ENCODE measurements around the gene NLRP5.

DNA sequence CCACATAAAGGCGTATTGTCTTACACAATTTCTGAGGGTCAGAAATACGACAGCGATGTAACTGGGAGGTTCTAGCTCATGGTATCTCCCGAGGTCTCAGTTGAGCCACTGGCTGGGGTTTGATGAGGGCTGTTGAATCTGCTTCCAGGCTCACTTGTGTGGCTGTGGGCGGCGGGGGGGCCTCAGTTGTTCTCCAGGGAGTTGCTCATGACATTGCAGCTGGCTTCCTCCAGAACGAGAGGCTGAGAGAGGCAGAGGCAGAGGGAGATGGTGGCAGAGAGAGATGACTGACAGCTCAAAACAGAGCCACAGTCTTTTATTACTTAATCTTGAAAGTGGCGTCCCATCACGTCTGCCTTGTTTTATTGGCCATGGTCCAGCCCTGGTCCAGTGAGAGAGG is 6.2 kb upstream of the NLRP5 start:
- TF ChIP-seq, protein P1, sequence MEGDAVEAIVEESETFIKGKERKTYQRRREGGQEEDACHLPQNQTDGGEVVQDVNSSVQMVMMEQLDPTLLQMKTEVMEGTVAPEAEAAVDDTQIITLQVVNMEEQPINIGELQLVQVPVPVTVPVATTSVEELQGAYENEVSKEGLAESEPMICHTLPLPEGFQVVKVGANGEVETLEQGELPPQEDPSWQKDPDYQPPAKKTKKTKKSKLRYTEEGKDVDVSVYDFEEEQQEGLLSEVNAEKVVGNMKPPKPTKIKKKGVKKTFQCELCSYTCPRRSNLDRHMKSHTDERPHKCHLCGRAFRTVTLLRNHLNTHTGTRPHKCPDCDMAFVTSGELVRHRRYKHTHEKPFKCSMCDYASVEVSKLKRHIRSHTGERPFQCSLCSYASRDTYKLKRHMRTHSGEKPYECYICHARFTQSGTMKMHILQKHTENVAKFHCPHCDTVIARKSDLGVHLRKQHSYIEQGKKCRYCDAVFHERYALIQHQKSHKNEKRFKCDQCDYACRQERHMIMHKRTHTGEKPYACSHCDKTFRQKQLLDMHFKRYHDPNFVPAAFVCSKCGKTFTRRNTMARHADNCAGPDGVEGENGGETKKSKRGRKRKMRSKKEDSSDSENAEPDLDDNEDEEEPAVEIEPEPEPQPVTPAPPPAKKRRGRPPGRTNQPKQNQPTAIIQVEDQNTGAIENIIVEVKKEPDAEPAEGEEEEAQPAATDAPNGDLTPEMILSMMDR (conservative IDR thresholded peaks at IDR 0.05; ENCODE audit: low read length), result no peak
- TF ChIP-seq EZH2phosphoT487 (IDR thresholded peaks at IDR 0.05; ENCODE audit: borderline replicate concordance), result no peak

Data from Loucy (cell line).